GM19035 (cell line): ENCODE results near the gene MPRIP.
A peak's percentile ranks its signal among the peaks of the same experiment; 100 is the strongest.
"Not testable (repeated sequence)": the region's sequence is repeated elsewhere in the genome, so short reads cannot be mapped to it uniquely, and the experiment has no call there.

Experiments used
- ATAC-seq: cut with Tn5 transposase; IDR thresholded peaks from one replicate; pipeline ENCODE4 v1.9.1; 2021; ENCODE audit not compliant: unreplicated experiment

Gene MPRIP

GRCh38 chr17:17142556-17142955 lies 100.3 kb downstream of the MPRIP start:
- ATAC-seq: no peak

- ATAC-seq: no peak
Observed at GRCh38 chr17:17143501-17143900, 101.2 kb downstream of the MPRIP start.

GRCh38 chr17:17144061-17144460 lies 101.8 kb downstream of the MPRIP start:
- no peak for ATAC-seq

GRCh38 chr17:17144916-17145665 lies 102.8 kb downstream of the MPRIP start:
- ATAC-seq: no peak

DNA sequence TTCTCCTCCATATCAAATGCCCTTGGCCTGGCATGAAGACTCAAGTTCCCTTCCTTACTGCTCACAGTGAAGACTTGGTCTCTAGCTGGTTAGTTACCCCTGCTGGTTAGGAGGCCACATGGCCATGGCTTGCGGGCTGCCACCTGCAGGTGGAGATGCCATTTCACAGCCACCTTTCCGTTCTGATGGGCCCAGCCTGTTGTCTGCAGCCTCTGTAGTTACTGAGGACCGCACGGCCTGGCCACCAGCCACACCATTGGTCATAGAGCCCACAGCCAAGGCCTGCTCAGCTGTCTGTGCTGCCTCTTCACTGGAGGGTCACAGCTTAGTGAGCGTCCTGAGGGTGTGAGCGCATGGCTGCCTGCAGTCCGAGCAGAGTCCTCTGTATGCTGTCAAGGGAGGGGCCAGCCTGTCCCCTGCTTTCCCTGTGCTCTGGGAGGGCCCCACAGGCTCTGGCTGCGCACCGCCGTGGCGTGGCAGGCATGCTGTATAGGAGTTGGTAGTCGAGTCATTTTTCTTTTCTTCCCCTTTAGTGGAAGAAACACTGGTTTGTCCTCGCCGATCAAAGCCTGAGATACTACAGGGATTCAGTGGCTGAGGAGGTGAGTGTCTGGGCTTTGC lies 104.6 kb downstream of the MPRIP start:
- no peak for ATAC-seq

DNA sequence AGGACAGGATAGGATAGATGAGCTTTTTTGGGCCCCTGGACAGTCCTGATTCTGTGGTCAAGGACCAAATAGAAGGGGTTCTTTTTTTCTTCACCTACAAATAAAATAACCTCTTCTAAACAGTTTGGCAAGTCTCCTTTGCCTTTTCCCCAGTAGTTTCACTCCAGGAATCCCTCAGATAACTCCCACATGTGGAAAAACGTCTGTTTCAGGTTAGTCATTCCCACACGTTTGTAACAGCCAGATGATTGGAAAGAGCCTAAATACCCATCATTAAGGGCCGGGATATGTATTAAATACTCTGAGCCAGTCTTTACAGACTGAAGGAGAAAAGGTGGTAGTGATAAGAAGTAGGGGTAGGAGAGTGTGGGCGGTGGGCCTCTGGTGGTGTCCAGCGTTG lies 105.6 kb downstream of the MPRIP start:
- ATAC-seq: no peak

DNA sequence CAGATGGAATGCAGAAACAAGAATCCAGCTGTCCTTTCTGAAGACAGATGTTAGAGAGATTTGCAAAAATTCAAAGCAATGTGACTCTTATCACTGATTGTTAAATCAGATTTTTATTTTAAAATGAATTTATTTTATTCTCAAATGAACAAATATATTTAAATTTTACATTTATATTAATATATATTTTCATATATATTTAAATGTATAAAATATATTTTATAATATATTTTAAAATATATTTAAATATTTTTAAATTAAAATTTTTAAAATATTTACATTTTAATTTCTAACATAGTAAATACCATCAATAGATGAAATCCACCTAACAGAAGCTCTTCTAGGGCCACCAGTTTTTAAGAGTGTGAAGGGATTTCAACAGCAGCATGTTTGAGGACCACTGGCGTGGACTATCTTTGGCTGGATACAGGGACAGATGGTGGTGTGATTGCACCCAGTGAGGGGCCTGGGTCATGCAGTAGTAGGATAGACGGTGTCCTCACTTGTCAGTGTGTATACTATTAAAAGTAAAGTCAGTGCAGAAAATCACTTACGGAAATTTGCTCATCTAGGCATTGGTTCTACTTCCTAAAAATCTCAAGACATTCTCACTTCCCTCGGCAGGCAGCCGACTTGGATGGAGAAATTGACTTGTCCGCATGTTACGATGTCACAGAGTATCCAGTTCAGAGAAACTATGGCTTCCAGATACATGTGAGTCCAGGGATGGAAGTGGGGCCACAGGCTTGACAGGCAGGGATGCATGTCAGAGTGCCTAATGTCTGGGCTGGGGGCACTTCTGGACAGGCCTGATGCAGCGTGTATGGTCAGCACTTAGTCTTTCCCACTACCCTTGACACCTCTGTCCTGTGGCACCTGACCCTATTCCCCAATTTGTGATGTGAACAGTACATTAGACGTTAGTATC lies 107.5 kb downstream of the MPRIP start:
- ATAC-seq: peak; percentile 15

- peak; percentile 61 for ATAC-seq
Observed at GRCh38 chr17:17150448-17150800, 108.2 kb downstream of the MPRIP start.

DNA sequence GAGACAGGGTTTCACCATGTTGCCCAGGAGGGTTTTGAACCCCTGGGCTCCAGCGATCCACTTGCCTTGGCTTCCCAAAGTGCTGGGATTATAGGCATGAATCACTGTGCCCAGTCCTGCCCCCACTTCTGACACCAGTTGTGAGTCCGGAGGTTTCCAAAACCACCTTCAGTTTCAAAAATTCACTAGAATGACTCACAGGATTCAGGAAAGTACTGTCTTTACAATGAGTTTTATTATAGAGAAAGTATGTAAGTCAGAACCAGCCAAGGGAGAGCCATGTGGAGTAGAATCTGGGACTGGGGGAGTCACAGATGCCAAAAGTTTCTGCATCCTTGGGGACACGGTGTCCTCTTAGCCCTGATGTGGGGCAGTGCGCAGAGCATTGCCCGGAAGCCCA lies 108.8 kb downstream of the MPRIP start:
- no peak for ATAC-seq

- ATAC-seq: no peak
Observed at GRCh38 chr17:17151541-17151940, 109.3 kb downstream of the MPRIP start.

- ATAC-seq: no peak
Observed at GRCh38 chr17:17151962-17152361, 109.7 kb downstream of the MPRIP start.

- ATAC-seq: no peak
Observed at GRCh38 chr17:17152385-17152784, 110.1 kb downstream of the MPRIP start.

GRCh38 chr17:17153071-17153470 lies 110.8 kb downstream of the MPRIP start:
- ATAC-seq: no peak

DNA sequence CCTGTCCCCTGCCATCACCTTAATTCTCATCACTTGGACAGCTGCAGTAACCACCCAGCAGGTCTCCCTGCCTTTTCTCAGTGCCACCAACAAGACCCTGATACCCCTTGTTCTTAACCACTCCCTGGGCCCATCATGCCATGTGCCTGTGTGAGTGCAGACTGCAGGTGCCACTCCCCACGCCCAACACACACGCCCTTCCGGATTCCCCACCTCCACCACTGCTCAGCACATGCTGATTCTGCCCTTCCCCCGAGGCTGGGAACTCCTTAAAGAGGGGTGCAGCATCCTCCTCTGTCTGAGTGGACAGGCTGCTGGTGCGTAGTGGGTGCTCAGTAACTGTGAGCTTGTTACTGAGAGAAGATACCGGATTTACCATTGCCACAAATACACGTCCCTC lies 111.5 kb downstream of the MPRIP start:
- no peak for ATAC-seq

GRCh38 chr17:17154556-17154955 lies 112.3 kb downstream of the MPRIP start:
- no peak for ATAC-seq

DNA sequence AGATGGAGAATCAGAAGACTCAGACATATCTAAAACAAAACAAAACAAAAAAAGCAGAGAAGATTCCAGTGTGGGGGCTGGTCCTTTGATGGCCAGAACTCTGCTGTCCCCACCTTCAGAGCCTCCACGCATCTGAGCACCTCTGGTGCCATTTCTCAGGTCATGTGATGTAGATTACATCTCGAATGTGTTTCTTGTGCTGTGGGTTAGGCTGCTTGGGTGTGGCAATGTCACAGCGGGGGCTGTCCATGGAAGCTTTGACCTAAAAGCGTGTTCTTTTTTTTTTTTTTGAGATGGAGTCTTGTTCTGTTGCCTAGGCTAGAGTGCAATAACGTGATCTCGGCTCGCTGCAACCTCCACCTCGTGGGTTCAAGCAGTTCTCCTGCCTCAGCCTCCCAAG lies 112.7 kb downstream of the MPRIP start:
- no peak for ATAC-seq

- ATAC-seq: no peak
Observed at GRCh38 chr17:17155568-17155967, 113.3 kb downstream of the MPRIP start.

- ATAC-seq: no peak
Observed at GRCh38 chr17:17156107-17156506, 113.8 kb downstream of the MPRIP start.

DNA sequence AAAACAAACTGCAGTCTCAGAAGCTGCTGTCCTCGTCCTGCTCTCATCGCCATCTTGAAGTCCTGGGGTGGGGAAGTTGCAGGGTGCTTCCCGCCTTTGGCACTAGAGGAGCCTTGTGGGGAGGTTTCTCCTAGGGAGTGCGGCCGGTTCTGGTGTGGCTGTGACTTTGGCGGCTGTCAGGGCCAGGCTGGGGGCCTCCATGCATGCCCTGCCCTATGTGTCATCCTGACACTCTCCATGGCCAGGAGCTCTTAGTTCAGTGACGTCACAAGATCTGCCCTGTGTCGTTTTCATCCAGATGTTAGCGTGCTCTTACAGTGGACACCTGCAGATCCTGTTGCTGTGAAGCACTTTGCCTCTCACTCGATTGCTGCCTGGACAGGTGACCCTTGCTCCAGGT lies 114.3 kb downstream of the MPRIP start:
- no peak for ATAC-seq

- no peak for ATAC-seq
Observed at GRCh38 chr17:17157041-17157440, 114.8 kb downstream of the MPRIP start.

GRCh38 chr17:17158506-17158905 lies 116.2 kb downstream of the MPRIP start:
- ATAC-seq: not testable (repeated sequence)

DNA sequence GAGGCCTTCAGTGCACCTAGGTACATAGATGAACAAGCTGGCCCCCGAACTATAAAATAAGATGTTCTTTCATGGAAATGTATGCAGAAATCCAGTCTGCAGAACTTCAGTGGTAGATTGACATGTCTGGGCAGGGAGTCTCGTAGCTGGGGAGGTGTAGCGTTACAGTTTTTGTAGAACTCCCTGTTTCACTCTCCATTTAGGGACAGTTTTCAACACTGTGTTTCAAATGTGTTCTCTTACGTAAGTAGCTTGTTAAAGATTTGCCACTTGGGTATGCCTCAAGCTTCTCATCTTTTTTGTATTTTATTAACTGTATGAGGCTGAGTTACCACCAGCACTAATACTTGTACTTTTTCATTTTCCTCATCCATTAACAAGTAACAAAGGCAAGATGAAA lies 117.3 kb downstream of the MPRIP start:
- ATAC-seq: no peak
